B cell (primary cell): ENCODE results near the gene MAD2L1BP. TPM values are rescaled to one million over a fixed set of nuclear protein-coding genes. Genes with fewer than 3 reads are reported as not detected.

Experiments used
- ATAC-seq: fragments of 200-7000 bp; cut with Tn5 transposase; one replicate; pipeline ENCODE4 v1.10.0; 2021; ENCODE audit warnings: low read depth, mild to moderate bottlenecking, moderate number of reproducible peaks, moderate library complexity
- CTCF ChIA-PET: fragments of 350-600 bp; sonication (Branson Sonifier 250); formaldehyde crosslinking; loops from one replicate; lab custom pipeline; 2021; ENCODE audit warnings: antibody characterized with exemption, inconsistent platforms; lab: Charles Lee
- POLR2A ChIA-PET: fragments of 350-600 bp; sonication (Branson Sonifier 250); formaldehyde crosslinking; loops from one replicate; lab custom pipeline; 2021; ENCODE audit warnings: antibody characterized with exemption; lab: Charles Lee
- DNase-seq: peaks from one replicate; pipeline ENCODE4 v3.0.0; 2013
- H2AFZ ChIP-seq: 2 replicates; pipeline ENCODE4 v1.6.1; 2012; ENCODE audit warnings: mild to moderate bottlenecking, low read depth, low read length; ENCODE audit not compliant: insufficient read depth, poor library complexity, severe bottlenecking
- H3K27ac ChIP-seq, 2 donors: 1 replicate in 1 of 2; 2 replicates in 1 of 2; pipeline ENCODE4 v1.5.1; 2012 to 2013; ENCODE audit warnings: low read length in 2 of 2, mild to moderate bottlenecking in 2 of 2, moderate library complexity in 1 of 2
- H3K27me3 ChIP-seq, 4 experiments: fragments of 200-600 bp in 1 of 4; sonication (generic) in 1 of 4; replicated peaks in 1 of 4; 1 replicate in 2 of 4; 2 replicates in 2 of 4; pipeline versions ENCODE4 v1.6.1 to v1.7.0; 2013 to 2016; ENCODE audit warnings: low read length in 3 of 4, mild to moderate bottlenecking in 2 of 4, mixed read lengths in 1 of 4, moderate library complexity in 1 of 4; ENCODE audit not compliant: insufficient read depth in 4 of 4, control insufficient read depth in 3 of 4; ENCODE audit errors: control extremely low read depth in 1 of 4
- H3K36me3 ChIP-seq, 2 experiments: replicated peaks in 1 of 2; 1 replicate in 1 of 2; 2 replicates in 1 of 2; pipeline versions ENCODE4 v1.6.1 to v1.7.1; 2013; ENCODE audit warnings: low read length in 1 of 2; ENCODE audit not compliant: insufficient read depth in 2 of 2, control insufficient read depth in 1 of 2; ENCODE audit errors: control extremely low read depth in 1 of 2, extremely low read depth in 1 of 2
- H3K4me1 ChIP-seq, 2 donors: fragments of 200-600 bp in 1 of 2; sonication (generic) in 1 of 2; 1 replicate in 1 of 2; 2 replicates in 1 of 2; pipeline versions ENCODE4 v1.5.1 to v1.6.1; 2013 to 2017; ENCODE audit warnings: low read length in 2 of 2; ENCODE audit not compliant: control insufficient read depth in 2 of 2, insufficient read depth in 2 of 2
- H3K4me2 ChIP-seq: replicated peaks from 2 replicates; pipeline ENCODE3; 2012; ENCODE audit warnings: mild to moderate bottlenecking, low read depth, low read length; ENCODE audit not compliant: poor library complexity, severe bottlenecking
- H3K4me3 ChIP-seq, 5 experiments: fragments of 200-600 bp in 1 of 5; sonication (generic) in 1 of 5; 1 replicate in 3 of 5; 2 replicates in 2 of 5; pipeline versions ENCODE4 v1.5.1 to v1.7.0; 2011 to 2016; ENCODE audit warnings: low read length in 4 of 5, mild to moderate bottlenecking in 4 of 5, low read depth in 2 of 5, control low read depth in 1 of 5, moderate library complexity in 1 of 5; ENCODE audit not compliant: insufficient read depth in 1 of 5; ENCODE audit errors: control extremely low read depth in 1 of 5, extremely low read depth in 1 of 5
- H3K79me2 ChIP-seq: fragments of 200-600 bp; sonication (generic); one replicate; pipeline ENCODE4 v1.6.0; 2016; ENCODE audit warnings: low read length; ENCODE audit not compliant: control insufficient read depth, insufficient read depth
- H3K9ac ChIP-seq: fragments of 200-600 bp; sonication (generic); 2 replicates; pipeline ENCODE4 v1.6.1; 2017; ENCODE audit warnings: mild to moderate bottlenecking, low read length, moderate library complexity
- H3K9me3 ChIP-seq, 3 donors: one replicate each; pipeline versions ENCODE4 v1.6.1 to v1.7.1; 2013; ENCODE audit warnings: low read length in 2 of 3; ENCODE audit not compliant: control insufficient read depth in 2 of 3, insufficient read depth in 1 of 3; ENCODE audit errors: control extremely low read depth in 1 of 3
- H4K20me1 ChIP-seq: 2 replicates; pipeline ENCODE4 v1.6.0; 2012; ENCODE audit warnings: mild to moderate bottlenecking, low read length; ENCODE audit not compliant: insufficient read depth, control insufficient read depth, poor library complexity, severe bottlenecking
- H3K27ac Mint-ChIP-seq: one replicate; pipeline ENCODE4 v1.8.0; 2021; ENCODE audit warnings: mixed read lengths
- H3K27me3 Mint-ChIP-seq: one replicate; pipeline ENCODE4 v1.8.0; 2021; ENCODE audit warnings: mixed read lengths
- H3K4me1 Mint-ChIP-seq: one replicate; pipeline ENCODE4 v1.8.0; 2021; ENCODE audit warnings: mixed read lengths
- H3K4me3 Mint-ChIP-seq: one replicate; pipeline ENCODE4 v1.8.0; 2021; ENCODE audit warnings: mixed read lengths
- H3K9me3 Mint-ChIP-seq: one replicate; pipeline ENCODE4 v1.8.0; 2022; ENCODE audit warnings: mixed read lengths; ENCODE audit not compliant: insufficient read depth
- EZH2 ChIP-seq: IDR thresholded peaks from 2 replicates; pipeline ENCODE4 v1.6.1; 2012; ENCODE audit warnings: borderline replicate concordance, low read depth, mild to moderate bottlenecking, moderate library complexity, low read length; ENCODE audit not compliant: insufficient read depth, poor library complexity, severe bottlenecking
- WGBS: methylation state at CpG from one replicate; pipeline ENCODE4 v1.1.5; 2013; ENCODE audit warnings: missing lambda C conversion rate; ENCODE audit not compliant: insufficient coverage; 5-methylcytosine and 5-hydroxymethylcytosine counted together
- intact Hi-C: fragments of 100-400 bp; cut with micrococcal nuclease; formaldehyde crosslinking; loops from one replicate; pipeline ENCODE4 v1.10.0; 2022
- polyA plus RNA-seq: library from polyadenylated mRNA; depleted of rRNA; stranded (reverse); fragments of >200 nt; gene quantifications from 2 replicates; pipeline ENCODE4 v1.2.3, GENCODE V29; 2012
- total RNA-seq, 2 donors: library from RNA; stranded (reverse); fragments of 120-200 nt in 1 of 2; gene quantifications; 1 replicate in 1 of 2; 2 replicates in 1 of 2; pipeline versions ENCODE4 v1.2.3 to v1.2.4, GENCODE V29; 2013 to 2022
- TF ChIP-seq, protein P1 (sequence below): fragments of 200-600 bp; IDR thresholded peaks from one replicate; pipeline ENCODE4 v1.8.0; 2022; ENCODE audit warnings: antibody characterized with exemption, mild to moderate bottlenecking

MAD2L1BP gene
- total and polyA plus RNA-seq, 2 donors (not counting 1 experiment from before 2014, with no cell fraction given): 32.7 to 35.4 TPM

DNA sequence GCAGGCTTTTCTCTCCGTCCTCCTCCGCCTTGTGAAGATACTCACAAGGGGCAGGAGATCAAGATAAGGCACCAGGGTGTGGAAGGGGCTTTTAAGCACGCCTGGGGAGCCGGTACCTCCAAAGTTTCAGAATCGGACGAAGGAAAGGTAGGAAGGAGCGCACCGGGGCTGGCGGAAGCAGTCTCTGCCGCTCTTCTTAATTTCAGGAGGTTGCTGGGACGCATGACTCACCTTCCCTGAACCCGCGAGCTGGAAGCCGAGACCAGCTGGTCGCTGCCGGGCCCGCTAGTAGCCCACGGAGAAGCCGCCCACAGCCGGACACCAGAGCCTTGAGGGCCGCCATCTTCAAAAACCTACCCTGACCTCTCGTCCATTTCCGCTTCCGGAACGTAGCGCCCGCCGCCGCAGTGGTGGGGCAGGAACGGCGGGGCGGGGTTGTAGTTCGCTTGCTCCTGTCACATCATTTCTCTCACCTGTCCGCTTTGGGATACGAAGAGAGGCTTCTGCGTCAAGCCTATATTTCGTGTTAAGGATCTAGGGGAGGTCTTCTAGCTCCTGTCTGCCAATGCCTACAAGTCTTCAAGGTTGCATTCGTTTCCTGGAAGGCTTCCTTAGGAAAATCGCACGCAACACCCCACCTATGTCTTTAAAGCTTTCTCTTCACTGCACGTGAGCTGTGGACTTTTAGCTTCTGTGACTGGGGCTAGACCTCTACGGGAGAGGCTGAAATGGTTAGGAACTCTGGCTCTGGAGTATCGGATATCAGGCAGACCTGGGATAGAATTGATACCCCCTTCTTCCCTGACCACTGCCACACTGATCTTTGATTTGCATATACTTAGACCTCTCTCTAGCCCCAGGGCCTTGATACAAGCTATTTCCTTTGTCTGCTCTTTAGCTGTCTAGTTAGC is 52.1 kb downstream of the MAD2L1BP start, which contains the start of gene MRPS18A:
TSS of gene MRPS18A (minus strand) at position 355 of the 911 bp plus-strand sequence. CDS start at position 343, 12 bp downstream.
- Histone ChIP-seq H4K20me1 (peaks cover 21% of the 10 kb centered on the region), H3K36me3 (peaks cover 2 to 7% of the 10 kb centered on the region in 2 experiments), H3K9me3 (no peaks in the 10 kb centered on the region), H3K27ac (peak within 1 kb of the TSS; percentile 76 to 90), H3K27me3 (no peaks in the 10 kb centered on the region), H3K4me1 (peaks cover 37 to 42% of the 10 kb centered on the region in 2 donors), H3K79me2 (peaks cover 60% of the 10 kb centered on the region), H2AFZ (peak within 1 kb of the TSS; percentile 92), H3K4me3 (peak within 1 kb of the TSS; percentile 80 to 98 (median 96)), H3K4me2 (peak within 1 kb of the TSS; percentile 92), H3K9ac (peak within 1 kb of the TSS; percentile 95)
- H3K27ac Mint-ChIP-seq: peak within 1 kb of the TSS; percentile 92
- peaks cover 48% of the 10 kb centered on the region for H3K4me1 Mint-ChIP-seq
- TF ChIP-seq, protein P1, sequence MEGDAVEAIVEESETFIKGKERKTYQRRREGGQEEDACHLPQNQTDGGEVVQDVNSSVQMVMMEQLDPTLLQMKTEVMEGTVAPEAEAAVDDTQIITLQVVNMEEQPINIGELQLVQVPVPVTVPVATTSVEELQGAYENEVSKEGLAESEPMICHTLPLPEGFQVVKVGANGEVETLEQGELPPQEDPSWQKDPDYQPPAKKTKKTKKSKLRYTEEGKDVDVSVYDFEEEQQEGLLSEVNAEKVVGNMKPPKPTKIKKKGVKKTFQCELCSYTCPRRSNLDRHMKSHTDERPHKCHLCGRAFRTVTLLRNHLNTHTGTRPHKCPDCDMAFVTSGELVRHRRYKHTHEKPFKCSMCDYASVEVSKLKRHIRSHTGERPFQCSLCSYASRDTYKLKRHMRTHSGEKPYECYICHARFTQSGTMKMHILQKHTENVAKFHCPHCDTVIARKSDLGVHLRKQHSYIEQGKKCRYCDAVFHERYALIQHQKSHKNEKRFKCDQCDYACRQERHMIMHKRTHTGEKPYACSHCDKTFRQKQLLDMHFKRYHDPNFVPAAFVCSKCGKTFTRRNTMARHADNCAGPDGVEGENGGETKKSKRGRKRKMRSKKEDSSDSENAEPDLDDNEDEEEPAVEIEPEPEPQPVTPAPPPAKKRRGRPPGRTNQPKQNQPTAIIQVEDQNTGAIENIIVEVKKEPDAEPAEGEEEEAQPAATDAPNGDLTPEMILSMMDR: no peak
- TF ChIP-seq EZH2: no peak
- ChIA-PET POLR2A (interaction anchor here (1.0 to 1.6 kb wide), 2 partner anchors 43 to 82 kb away, joined by 3 to 6 read pairs; partner anchors contain the start of genes RSPH9 and VEGFA), CTCF (interaction anchor here (0.5 to 2.5 kb wide), 10 partner anchors 9 to 387 kb away, joined by 3 to 13 read pairs (median 3); no protein-coding TSS in a partner anchor)
- no peaks in the 10 kb centered on the region for H3K9me3 Mint-ChIP-seq
- 0% methylated on average over 36 of the region's 43 CpGs for WGBS
- peak within 1 kb of the TSS; percentile 97 for H3K4me3 Mint-ChIP-seq
- DNase-seq (peak; percentile 83), ATAC-seq (peak; percentile 92)
- no peaks in the 10 kb centered on the region for H3K27me3 Mint-ChIP-seq
- intact Hi-C loops: loop anchor here (1.0 to 10.0 kb wide), 3 partner anchors 17 to 1473 kb away; partner anchors contain the start of genes GTPBP2 and MRPS10
